GM21390 (cell line): ENCODE data around the gene CFC1.
"Not testable (repeated sequence)": the region's sequence is repeated elsewhere in the genome, so short reads cannot be mapped to it uniquely, and the experiment has no call there.

Experiments
- ATAC-seq: cut with Tn5 transposase; IDR thresholded peaks from one replicate; pipeline ENCODE4 v1.9.1; 2021; ENCODE audit not compliant: unreplicated experiment

The CFC1 gene

DNA sequence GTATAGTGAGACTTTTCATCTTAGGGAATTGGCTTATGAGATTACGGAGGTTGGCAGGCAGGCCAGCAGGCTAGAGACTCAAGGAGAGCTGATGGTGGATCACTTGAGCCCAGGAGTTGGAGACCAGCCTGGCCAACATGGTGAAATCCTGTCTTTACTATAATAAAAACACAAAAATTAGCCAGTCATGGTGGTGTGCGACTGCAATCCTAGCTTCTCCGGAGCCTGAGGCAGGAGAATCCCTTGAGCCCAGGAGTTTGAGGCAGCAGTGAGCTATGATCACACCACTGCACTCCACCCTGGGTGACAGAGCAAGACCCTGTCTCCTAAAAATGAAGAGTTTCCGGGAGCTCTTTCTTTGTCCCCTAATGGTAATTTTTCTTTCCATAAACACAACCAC is 14.6 kb downstream of the CFC1 start:
- ATAC-seq = not testable (repeated sequence)

DNA sequence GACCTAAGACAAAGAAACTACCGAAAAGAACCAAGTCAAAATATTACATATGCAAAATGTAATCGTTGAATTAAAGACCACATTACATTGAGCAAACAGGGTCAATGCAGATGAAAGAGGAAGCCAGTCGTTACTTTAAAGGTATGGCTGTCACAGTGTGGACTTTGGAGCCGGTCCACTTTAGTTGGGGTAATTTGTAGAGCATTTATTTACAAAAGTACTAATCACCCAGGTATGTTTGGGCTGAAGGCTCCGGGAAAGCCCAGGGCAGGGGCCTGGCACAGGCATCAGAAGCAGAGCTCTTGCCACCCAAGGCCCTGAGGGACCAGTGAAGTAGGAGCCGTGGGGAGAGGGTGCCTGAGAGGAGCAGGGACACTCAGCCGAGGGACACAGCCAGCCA is 15.8 kb downstream of the CFC1 start:
- not testable (repeated sequence) for ATAC-seq

DNA sequence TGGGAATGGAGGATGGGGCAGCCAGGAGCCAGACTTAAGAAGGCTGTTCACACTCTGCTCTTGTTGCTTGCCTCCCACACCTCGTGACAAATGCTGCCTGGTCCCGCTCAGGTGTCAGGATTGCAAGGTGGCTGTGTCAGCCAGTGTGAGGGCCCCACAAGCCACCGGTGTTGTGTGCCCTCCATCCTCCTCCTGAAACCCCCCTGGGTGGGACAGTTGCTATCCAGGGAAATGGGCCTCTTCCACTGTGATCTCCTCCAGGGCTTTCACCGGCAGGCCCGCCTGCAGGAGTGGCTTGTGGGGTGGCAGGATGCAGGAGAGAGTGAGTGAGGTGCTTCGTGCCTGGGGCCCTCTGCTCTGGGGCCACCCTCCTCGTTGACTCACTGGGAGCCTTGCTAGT is 16.4 kb downstream of the CFC1 start:
- ATAC-seq = not testable (repeated sequence)

GRCh38 chr2:130581491-130581890 is 17.9 kb downstream of the CFC1 start:
- ATAC-seq = not testable (repeated sequence)

DNA sequence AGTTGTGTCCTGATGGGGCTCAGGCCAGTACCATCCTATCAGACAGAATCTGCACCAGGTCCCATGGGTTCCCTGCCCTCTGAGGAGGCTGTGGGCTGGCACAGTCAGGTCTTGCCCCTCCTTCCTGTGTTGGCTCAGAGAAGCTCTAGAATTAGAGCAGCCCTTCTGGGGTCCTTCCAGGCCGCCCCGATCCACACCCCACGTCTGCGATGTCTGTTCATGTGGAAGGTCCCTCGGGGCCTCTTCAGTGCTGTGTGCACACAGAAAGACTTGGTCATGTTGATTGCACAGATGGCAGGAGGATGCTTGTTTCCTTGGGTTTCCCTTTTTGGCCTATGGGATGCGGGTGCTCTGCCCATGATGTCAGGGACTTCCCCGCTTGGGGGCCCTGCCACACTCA is 20.3 kb downstream of the CFC1 start:
- not testable (repeated sequence) for ATAC-seq

- not testable (repeated sequence) for ATAC-seq
These were observed 21.8 kb downstream of the CFC1 start for GRCh38 chr2:130577559-130577958.

GRCh38 chr2:130576209-130576784 is 23.1 kb downstream of the CFC1 start:
- not testable (repeated sequence) for ATAC-seq

DNA sequence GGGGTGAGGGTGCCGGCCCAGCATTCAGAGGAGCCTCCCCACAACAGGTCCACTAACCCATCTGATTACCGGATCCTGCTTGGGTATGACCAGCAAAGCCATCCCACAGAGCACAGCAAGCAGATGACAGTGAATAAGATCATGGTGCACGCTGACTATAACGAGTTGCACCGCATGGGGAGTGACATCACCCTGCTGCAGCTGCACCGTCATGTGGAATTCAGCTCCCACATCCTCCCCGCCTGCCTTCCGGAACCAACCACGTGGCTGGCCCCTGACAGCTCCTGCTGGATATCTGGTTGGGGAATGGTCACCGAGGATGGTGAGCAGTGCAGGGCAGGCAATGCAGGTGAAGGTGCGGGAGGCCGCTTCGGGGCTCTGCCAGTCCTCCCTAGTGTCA is 25.1 kb downstream of the CFC1 start:
- not testable (repeated sequence) for ATAC-seq

DNA sequence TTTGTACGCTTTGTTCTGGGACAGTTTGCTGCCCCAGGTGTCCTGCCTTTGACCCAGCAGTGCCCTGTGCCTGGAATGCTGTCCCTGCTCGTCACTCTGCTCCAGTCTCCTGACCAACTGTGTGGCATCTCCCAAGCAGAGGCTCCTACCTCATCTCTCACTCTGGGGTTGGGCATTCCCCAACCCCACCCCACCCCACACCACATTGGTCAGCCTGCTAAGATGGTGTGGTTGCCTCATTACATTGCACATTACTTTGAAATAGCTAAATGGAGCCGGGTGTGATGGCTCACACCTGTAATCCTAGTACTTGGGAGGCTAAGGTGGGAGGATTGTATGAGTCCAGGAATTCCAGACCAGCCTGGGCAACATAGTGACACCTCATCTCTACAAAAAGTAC is 27.4 kb downstream of the CFC1 start:
- not testable (repeated sequence) for ATAC-seq

DNA sequence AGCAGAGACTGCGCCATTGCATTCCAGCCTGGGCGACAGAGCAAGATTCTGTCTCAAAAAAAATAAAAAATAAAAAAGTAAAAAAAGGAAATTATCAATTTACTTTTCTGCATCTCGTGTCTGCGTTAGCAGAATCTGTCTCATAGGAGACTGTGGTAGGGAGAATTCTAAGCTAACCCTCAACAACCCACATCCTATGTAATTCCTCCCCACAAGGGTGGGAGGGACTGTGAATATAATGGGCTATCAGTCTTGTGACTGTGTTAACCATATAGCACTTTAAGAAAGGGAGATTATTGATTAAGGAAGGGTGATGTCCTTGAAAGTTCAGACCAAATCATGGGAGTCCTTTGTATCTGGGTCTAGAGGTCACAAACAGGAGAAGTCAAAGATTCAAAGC is 33.2 kb downstream of the CFC1 start:
- ATAC-seq = not testable (repeated sequence)

GRCh38 chr2:130556441-130556840 is 42.9 kb downstream of the CFC1 start:
- not testable (repeated sequence) for ATAC-seq

- ATAC-seq = not testable (repeated sequence)
These were observed 45.2 kb downstream of the CFC1 start for GRCh38 chr2:130554178-130554577.

DNA sequence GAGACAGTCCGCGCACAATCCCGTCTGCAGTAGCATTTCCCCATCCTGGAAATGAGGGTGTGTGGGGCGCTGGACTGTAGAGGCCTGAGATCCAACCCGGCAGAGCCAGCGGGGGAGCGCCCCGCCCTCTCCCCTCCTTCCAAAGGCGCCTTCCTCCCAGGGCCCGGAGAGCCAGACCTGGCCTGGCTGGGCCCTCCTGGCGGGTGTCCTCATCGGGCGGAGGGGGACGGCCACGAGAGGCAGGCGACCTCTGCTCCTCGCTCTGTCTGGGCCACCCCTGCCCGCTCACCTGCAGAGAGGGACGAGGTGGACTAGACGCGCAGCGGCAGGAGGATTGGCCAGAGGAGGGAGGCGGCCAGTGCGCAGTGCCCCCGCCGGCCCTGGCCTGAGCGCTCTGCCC is 49.9 kb downstream of the CFC1 start:
- not testable (repeated sequence) for ATAC-seq

- not testable (repeated sequence) for ATAC-seq
These were observed 51.0 kb downstream of the CFC1 start for GRCh38 chr2:130548418-130548817.

- not testable (repeated sequence) for ATAC-seq
These were observed 54.4 kb downstream of the CFC1 start for GRCh38 chr2:130544978-130545377.

DNA sequence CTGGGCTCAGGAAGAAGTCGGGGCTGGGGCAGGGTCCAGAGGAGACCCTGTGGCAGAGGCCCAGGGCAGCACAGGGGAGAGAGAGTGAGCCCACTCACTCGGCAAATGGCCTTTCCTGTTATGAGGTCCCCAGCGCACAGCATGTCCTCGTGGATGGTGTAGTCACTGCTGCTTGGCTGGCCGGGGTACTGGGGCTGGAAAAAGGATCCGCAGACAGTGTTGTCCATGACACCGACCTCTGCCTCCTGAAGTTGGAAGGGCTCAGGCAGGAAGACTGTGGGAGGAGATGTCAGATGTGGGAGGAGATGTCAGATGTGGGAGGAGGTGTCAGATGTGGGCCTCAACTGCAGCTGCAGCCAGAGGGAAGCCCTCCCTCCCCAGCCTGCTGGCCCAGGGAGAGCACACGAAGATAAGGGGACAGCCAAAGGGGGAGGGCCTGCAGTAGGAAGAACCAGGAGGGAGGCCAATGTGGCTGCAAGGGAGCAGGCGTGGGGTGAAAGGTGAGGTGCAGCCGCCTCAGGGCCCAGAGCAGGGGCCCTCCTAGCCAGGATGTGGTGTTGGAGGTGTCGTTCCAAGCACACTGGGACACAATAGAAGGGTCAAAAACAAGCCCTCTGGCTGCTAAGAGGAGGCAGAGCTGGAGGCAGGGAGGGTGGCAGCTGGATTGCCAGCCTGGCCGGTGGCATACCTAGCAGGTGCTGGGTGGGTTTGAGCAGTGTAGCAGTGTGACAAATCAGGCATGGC is 55.4 kb downstream of the CFC1 start:
- not testable (repeated sequence) for ATAC-seq

DNA sequence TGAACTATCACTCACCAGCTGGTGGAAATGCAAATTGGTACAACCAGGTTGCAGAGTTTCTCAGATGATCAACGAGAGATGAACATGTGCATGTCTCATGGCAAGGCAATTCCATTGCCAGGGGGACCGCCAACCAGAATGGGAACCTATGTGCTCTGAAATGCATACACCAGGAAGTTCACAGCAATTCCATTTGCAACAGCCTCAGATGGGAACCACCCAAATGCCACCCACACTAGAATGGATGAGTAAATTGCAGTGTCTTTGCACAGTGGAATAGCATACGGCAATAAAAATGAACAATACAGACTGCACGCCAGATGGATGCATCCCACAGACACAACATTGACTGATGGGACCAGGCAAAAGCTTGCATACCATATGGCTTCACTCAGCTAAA is 56.6 kb downstream of the CFC1 start:
- not testable (repeated sequence) for ATAC-seq
